Measurements from ENCODE around the gene TPT1.
"Not testable (repeated sequence)": the region's sequence is repeated elsewhere in the genome, so short reads cannot be mapped to it uniquely, and the experiment has no call there.

Gene TPT1

GRCh38 chr13:45365558-45365885 lies 24.5 kb upstream of the TPT1 start:
- no peak for DNase-seq

- DNase-seq: no peak
These were observed 24.0 kb upstream of the TPT1 start for GRCh38 chr13:45364876-45365557.

- no peak for DNase-seq
These were observed 22.0 kb upstream of the TPT1 start for GRCh38 chr13:45362939-45363338.

GRCh38 chr13:45361596-45362206 lies 20.7 kb upstream of the TPT1 start:
- no peak for DNase-seq

- no peak for DNase-seq
These were observed 16.1 kb upstream of the TPT1 start for GRCh38 chr13:45356966-45357672.

GRCh38 chr13:45353895-45354294 lies 12.9 kb upstream of the TPT1 start:
- peak; percentile 57 for DNase-seq

GRCh38 chr13:45352031-45352430 lies 11.0 kb upstream of the TPT1 start:
- DNase-seq: no peak

GRCh38 chr13:45350152-45350551 lies 9.2 kb upstream of the TPT1 start:
- no peak for DNase-seq

GRCh38 chr13:45349438-45349837 lies 8.5 kb upstream of the TPT1 start:
- peak; percentile 83 for DNase-seq

- DNase-seq: not testable (repeated sequence)
These were observed 3.1 kb upstream of the TPT1 start for GRCh38 chr13:45344064-45344463.

- not testable (repeated sequence) for DNase-seq
These were observed 2.1 kb upstream of the TPT1 start for GRCh38 chr13:45343102-45343501.

- not testable (repeated sequence) for DNase-seq
These were observed 1.7 kb upstream of the TPT1 start for GRCh38 chr13:45342668-45343067.

GRCh38 chr13:45341799-45342500 lies 967 bp upstream of the TPT1 start:
- peak; percentile 87 for DNase-seq

GRCh38 chr13:45340422-45341033 lies 455 bp downstream of the TPT1 start:
- DNase-seq: peak; percentile 92

- DNase-seq: no peak
These were observed 1.1 kb downstream of the TPT1 start for GRCh38 chr13:45339867-45340266.

- DNase-seq: no peak
These were observed 1.6 kb downstream of the TPT1 start for GRCh38 chr13:45339399-45339798.

GRCh38 chr13:45337803-45338202 lies 3.2 kb downstream of the TPT1 start:
- DNase-seq: no peak

- DNase-seq: no peak
These were observed 3.6 kb downstream of the TPT1 start for GRCh38 chr13:45337395-45337794.

- DNase-seq: no peak
These were observed 4.8 kb downstream of the TPT1 start for GRCh38 chr13:45336025-45336800.

- no peak for DNase-seq
These were observed 5.5 kb downstream of the TPT1 start for GRCh38 chr13:45335397-45336024.

GRCh38 chr13:45333977-45334922 lies 6.7 kb downstream of the TPT1 start:
- DNase-seq: peak; percentile 13
